Measurements from ENCODE around the gene DRAM1.
"Not testable (repeated sequence)": the region's sequence is repeated elsewhere in the genome, so short reads cannot be mapped to it uniquely, and the experiment has no call there.

Gene DRAM1

DNA sequence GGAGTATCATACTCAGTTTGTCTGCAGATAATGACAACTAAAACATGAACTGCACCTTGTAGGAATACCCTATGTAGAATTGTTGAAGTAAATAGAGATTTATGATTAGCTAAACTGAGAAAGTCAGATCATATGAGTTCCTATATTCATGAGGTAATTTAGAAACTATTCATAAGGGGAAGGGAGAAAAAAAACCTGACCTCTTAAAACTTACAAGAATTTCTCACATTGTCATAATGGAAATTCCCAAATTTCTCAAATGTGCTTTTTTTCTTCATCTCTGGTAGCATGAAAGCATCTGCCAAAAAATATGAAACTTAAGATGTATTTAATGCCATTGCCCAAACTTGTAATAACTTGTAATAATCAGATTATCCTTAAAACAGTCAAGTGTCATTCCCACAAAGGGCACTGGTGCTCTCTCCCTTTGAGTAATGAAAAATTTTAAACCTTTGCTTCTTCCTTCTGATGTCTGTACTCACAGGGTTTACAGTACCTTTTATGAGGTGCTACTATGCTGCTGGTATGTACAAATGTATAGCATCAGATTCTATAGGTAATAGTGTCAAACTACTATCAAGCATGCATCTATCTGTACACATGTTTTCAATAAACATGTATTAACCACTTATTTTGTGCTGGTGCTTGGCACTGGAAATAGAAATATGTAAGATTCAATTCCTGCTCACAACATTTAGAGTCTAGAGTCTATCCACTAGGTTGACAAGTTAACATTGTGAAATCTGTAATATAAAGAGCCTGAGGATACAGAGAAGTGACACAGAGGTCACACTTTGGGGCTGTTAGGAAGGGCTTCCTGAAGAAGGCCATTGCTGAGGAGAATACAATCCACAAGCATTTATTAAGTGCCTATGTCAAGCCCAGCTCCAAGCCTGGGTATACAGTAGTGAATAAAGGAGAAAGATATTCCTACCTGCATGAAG lies 17.4 kb upstream of the DRAM1 start:
- no peak for DNase-seq

DNA sequence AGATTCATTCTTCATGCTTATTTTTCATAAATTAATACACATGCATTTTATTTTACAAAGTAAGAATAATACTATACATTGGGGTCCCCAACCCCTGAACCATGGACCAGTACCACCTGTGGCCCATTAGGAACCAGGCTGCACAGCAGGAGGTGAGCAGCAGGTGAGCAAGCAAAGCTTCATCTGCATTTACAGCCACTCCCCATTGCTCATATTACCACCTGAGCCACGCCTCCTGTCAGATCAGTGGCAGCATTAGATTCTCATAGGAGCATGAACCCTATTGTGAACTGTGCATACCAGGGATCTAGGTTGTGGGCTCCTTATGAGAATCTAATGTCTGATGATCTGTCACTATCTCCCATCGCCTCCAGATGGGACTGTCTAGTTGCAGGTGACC lies 15.7 kb upstream of the DRAM1 start:
- not testable (repeated sequence) for DNase-seq

DNA sequence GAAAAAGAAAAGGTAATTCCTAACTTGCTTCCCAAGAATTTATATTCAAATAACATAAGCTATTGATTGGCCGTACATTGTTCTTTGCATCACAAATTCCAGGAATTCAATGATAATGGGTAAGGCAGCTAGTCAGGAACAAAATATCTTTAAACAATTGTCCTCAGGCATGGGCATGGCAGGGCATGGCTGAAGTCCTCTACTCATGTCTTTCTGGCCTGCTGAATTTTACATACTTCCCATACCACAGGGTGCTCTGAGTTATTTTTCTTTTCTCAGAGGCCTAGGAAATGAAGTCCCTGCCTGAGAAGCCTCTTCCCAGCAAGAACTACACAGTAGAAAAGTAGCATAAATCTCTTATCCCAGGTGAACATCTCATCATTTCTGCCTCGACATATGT lies 15.1 kb upstream of the DRAM1 start:
- DNase-seq = no peak

DNA sequence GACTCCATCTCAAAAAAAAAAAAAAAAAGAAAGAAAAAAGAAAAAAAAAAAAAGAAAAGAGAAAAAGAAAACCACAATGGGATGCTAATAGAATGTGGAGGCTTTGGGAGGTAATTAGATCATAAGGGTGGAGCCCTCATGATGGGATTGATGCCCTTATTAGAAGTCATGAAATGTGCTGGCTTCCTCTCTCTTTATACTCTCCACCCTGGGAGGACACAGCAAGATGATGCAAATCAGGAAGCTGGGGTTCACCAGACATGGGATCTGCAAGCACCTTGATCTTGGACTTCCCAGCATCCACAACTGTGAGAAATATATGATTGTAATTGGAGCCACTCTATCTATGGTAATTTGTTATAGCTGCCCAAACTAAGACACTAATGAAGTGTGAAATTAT lies 13.4 kb upstream of the DRAM1 start:
- DNase-seq = no peak

DNA sequence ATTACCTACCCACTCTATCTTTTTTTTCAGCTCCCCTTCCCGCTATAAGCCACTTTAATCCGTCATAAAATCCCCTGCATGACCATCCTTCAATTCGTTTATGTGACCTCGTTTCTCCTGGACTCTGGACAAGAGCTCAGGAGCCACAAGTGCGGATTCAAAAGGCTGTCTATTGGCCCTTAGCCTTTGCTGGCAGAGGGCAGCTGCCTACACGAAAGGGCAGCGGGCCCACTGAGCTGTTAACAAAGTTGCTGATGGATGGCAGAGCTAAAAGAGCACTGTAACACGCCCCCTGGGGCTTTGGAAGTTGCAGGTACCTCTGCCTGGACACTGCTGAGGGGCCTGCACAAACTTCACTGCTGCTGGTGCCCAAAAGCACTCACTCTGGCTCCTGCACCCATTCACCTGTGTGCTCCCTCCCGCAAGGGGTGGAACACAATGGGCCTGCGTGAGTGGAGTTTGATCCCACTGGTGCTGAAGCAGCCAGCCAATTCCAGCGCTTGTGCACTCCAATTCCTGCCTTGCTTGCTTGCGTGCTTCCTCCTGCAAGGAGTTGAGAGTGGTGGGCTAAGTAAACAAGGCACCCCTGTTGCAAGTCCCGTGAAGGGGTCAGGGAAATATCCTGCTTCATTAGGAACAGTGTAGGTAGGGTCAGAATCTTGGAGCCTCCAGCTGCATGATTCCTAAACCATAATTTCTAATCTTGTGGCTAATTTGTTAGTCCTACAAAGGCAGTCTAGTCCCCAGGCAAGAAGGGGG lies 10.6 kb upstream of the DRAM1 start:
- no peak for DNase-seq

DNA sequence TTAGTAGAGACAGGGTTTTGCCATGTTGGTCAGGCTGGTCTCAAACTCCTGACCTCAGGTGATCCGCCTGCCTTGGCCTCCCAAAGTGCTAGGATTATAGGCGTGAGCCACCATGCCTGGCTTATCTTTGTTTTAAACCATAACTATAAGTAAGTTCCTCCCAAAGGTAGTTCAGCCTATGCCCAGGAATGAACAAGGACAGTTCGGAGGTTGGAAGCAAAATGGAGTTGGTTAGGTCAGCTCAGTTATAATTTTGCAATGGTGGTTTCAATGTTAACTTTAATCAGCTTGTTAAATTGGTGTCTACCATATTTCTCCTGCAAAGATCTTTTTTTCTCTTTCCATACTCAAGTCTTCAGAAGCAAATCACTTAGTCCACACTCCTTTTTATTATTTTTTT lies 9.8 kb upstream of the DRAM1 start:
- not testable (repeated sequence) for DNase-seq

DNA sequence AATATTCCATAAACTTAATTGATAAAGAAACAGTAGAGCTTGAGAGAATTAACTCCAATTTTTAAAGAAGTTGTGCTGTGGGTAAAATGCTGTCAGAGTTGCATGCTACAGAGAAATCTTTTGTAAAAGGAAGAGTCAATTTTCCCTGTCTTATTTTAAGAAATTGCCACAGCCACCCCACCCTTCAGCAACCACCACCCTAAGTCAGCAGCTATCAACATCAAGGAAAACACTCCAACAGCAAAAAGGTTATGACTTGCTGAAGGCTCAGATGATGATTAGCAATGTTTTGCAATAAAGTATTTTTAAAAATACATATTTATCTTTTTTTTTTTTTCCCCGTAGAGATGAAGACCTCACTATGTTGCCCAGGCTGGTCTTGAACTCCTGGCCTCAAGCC lies 6.5 kb upstream of the DRAM1 start:
- no peak for DNase-seq

DNA sequence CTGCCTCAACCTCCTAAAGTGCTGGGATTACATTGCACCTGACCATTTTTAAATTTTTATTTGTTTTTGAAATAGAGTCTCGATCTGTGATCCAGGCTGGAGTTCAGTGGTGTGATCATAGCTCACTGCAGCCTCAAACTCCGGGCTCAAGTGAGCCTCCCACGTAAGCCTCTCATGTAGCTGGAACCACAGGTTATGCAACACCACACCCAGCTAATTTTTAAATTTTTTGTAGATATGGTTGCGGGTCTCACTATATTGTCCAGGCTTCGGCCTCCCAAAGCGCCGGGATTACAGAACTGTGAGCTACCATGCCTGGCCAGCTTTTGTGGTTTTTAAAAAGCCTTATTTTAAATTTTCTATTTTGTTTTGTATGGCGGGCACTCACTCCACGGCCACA lies 2.2 kb upstream of the DRAM1 start:
- DNase-seq = no peak

DNA sequence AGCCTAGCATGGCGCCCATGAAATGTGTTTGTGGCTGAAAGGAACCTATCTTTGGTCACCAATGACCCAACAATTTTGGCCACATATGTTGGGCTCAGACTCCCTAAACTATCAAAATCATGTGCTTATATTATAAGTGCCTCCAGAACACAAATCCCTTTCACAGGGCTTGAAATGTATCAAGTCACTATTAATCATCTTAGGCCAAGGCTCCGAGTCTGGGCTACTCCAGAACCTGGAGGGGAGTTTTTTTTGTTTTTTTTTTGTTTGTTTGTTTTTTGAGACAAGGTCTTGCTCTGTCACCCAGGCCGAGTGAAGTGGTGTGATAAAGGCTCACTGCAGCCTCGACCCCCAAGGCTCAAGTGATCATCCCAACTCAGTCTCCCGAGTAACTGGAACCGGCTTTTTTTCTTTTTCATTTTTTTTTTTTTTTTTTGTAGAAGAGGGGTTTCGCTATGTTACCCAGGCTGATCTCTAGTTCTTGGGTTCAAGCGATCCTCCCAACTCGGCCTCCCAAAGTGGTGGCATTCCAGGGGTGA lies 989 bp upstream of the DRAM1 start:
- DNase-seq = no peak

DNA sequence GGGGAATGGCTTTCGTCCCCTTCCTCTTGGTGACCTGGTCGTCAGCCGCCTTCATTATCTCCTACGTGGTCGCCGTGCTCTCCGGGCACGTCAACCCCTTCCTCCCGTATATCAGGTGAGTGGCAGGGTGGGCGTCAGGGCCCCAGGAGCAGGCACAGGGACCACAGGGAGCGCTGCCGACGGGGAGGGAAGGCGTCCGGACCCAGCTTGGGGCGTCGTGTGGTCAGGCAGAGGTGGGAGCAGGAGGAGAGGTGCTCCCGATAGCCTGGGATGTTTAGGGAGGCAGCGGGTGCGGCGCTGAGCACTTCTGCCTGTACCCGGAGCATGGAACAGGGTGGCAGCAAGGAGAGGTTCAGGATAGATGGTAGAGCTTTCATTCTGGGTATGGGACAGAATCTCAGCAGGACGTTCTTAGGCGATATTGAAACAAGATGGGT lies 444 bp downstream of the DRAM1 start:
- no peak for DNase-seq

DNA sequence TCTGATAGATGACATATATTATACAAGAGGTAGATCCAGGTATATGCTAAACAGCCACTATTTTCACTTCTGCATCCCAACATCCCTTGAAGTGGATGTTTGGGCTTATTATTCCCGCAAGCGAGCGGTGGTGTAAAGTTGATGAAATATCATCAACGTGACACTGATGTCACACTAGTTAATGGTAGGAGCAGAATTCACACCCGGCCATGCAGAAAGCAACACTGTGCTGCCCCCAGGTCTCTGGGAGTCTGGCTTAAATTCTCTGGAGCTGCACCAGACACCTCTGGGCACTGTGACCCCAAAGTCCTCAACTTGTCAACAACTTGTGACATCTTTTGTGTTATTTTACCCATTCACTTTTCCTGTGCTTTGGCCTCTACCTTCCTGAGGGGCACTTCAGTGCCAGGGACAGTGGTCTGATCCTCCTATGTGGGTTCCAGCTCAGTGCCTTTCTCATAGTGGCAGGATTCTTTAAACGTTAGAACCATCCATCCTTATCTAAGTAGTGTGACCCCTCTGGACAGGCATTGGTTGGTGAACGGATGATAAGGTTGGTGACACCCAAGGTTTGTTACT lies 952 bp downstream of the DRAM1 start:
- no peak for DNase-seq

DNA sequence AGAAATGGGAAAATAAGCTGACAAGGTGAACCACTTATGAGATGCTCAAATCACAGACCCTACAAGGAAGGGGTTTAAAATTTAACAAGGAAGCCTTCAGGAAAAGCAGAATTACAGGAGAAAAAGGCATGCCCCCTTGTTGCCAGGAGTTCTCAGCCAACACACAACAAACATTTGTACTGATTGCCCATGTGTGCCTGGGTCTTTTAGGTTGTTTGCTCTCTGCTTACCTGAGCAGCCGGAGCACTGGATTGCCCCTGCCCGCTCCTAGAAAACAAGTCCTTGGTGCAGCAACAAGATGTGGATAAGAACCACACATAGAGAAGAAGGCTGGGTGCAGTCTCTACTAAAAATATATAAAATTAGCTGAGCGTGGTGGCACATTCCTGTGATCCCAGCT lies 3.4 kb downstream of the DRAM1 start:
- DNase-seq = no peak

DNA sequence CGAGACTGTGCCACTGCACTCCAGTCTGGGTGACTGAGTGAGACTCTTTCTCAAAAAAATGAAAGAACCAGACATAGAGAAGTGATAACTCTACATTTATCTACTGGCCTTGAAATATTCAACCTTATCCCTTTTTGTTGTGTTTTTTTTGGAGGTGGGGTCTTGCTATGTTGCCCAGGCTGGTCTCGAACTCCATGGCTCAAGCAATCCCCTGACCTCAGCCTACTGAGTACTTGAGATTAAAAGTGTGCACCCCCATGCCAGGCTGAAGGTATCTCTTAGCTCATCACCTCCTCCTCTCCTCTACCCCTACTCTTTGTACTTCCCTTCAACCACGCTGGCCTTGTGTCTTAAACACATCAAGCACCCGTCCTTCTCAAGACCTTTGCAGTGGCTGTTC lies 3.8 kb downstream of the DRAM1 start:
- DNase-seq = no peak

DNA sequence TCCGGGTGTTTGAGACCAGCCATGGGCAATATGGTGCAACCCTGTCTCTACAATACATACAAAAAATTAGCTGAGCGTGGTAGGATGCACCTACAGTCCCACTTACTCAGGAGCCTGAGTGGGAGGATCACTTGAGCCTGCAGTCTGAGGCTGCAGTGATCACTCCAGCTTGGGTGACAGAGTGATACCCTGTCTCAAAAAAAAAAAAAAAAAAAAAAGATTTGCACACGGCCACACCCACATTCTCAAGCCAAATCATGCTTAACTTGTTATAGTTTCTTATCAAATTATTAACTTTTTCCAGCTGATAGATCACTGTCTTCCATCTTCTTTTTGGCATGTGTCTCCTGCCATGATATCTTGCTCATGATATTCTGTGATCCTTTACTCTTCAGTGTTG lies 6.8 kb downstream of the DRAM1 start:
- DNase-seq = no peak

DNA sequence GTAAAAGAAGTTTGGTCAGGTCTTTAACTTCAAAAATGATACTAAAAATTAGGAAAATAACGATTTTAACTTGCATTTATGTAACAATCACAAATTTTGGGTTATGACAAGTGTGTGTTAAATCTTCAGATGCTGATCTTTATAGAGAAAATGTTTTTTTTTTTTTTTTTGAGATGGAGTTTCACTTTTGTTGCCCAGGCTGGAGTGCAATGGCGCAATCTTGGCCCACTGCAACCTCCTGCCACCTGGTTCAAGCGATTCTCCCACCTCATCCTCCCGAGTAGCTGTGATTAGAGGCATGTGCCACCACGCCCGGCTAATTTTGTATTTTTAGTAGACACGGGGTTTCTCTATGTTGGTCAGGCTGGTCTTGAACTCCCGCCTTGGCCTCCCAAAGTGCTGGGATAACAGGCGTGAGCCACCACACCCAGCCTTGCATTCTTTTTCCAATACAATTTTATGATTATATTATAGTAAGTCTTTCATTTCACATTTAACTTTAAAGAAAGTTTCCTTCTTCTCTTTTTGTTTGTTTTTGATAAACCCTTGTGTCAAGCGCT lies 7.5 kb downstream of the DRAM1 start:
- DNase-seq = not testable (repeated sequence)

DNA sequence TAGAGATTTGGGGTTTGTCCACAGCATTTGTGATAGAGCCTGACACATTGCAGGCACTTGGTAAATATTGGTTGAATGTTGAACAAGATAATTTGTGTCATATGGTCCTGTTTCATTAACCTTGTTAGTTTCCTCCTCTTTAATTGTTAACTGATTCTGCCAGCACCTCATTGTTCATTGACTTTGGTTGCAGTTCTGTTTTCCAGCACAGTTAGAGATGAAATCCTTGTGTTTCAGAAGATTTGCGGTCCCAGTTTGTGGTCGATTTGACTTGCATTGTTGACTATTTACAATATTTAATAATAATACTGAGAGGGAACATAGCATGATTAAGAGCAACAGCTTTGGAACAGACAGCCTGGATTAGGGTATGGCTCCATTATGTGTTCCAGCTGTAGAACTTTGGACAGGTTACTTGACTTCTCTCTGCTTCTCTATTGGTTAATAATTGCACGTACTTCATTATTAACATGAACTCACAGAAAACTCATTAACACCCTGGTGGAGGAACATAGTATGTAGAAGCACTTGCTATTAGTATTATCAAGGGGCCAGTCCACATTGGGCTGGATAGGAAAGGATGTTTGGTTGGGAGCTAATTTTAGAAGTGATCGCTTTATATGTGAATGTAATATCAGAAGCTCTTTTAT lies 8.7 kb downstream of the DRAM1 start:
- DNase-seq = no peak

DNA sequence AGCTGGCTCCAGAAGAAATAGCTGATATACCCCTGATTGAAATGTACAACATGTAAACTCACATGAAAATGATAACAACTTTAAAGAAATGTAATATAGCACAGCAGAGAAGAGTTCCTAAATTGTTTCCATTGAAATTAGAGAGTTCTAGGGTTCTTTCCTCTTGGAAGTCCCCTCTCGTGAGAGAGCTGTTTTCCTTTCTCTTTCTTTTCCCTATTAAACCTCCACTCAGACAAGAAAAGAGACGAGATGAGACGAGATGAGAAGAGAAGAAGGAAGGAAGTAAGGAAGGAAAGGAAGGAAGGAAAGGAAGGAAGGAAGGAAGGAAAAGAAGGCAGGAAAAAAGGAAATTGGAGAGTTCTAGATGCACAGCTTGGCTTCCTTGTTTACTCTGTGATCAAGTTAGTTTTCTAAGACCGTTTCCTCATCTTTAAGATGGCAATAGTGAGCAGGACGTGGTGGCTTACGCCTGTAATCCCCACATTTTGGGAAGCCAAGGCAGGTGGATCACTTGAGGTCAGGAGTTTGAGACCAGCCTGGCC lies 11.9 kb downstream of the DRAM1 start:
- DNase-seq = no peak

DNA sequence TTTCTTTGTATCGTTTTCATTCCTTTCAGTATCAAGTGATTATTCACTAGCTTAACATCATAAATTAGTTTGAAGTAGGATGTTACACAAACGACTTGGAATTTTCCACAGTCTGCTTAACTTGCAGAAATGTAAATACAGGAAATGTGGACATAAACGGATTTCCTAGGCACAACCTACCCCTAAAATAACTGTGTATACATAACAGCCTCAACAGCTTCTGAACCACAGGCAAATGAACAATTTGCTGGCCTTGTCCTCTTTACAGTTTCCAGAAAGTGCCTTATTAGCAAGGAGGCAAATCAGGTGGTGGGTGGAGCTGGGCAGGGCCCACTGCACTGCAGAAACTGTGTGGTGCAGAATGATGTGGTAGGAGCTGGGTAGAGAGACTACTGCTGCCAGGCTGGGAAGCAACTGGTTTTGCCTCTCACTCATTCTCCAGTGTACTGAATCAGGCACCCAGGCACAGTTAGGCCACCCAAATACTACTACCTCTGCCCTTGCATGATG lies 14.1 kb downstream of the DRAM1 start:
- no peak for DNase-seq

DNA sequence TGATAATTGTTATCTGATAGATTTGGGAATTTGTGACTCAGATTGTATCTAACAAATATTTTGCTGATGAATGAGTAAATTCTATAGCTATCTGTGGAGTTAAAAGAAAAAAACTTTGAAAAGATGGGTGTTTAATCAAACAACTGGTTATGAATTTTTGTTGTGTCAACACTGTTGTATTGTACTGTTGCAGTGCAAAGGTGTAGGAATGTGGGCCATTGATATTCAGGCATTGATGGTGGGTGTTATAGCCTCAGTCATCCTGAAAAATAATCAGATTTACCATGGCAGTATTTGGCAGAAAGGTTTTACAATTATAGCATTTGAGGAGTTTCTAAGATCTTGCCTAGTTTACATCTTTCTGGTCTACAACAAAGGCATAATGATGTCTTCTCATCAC lies 15.4 kb downstream of the DRAM1 start:
- DNase-seq = no peak

DNA sequence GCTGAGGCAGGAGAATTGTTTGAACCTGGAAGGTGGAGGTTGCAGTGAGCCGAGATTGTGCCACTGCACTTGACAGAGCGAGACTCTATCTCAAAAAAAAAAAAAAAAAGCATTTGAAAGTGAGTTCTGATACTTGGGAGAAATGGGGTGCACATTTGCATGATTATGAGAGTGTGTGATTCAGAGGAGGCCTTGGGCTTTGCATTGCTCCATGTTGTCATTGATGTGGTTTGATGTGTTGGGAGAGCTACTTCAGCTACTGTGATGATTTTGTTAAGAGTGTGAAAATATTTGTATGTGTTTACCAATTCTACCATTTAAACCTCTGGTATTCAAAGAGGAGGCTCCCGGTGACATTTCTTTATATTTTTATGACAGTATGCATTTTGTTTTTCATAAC lies 24.4 kb downstream of the DRAM1 start:
- no peak for DNase-seq

DNA sequence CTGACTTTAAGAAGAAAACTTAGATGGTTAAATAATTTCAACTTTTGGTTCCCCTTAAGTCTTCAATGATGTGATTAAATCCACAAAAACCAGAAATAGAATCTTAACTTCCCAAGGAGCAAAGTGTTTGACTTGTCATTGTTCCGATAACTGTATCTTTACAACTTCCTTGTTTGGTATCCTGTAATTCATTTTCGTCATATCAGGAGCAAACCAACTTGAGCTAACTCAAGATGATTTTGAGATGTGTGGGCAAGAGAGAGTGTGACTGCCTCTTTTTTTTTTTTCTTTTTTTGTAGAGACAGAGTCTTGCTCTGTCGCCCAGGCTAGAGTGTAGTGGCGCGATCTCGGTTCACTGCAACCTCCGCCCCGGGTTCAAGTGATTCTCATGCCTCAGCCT lies 25.3 kb downstream of the DRAM1 start:
- DNase-seq = no peak

DNA sequence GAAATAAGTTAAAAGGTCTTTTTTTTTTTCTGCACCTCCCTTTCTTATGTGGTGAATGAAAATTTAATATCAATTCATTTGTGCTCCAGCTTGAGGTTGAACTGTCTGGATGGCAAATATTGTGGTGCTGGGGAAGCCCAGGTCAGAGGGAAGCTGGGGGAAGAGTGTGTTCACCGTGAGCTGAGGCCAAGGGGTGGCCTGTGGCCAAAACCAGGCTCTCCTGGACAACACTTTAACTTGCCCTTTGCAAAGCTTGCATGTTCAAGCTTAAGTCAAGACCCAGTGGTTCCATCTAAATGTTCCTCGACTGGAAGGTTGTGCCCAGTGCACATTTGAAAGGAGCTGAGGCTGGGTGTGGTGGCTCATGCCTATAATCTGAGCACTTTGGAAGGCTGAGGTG lies 28.8 kb downstream of the DRAM1 start:
- no peak for DNase-seq
